Mammary epithelial cell (primary cell): ENCODE results near the gene ITPKB.

Source experiments
- CTCF ChIP-seq, 2 donors: IDR thresholded peaks in 1 of 2; conservative IDR thresholded peaks in 1 of 2; 2 replicates each; pipeline ENCODE4 v1.5.1; 2011 to 2012; ENCODE audit warnings: inconsistent platforms in 2 of 2, low read length in 2 of 2, mild to moderate bottlenecking in 2 of 2, control low read depth in 1 of 2, low read depth in 1 of 2; ENCODE audit not compliant: insufficient read depth in 1 of 2; ENCODE audit errors: extremely low read depth in 1 of 2
- EZH2 ChIP-seq: IDR thresholded peaks from 2 replicates; pipeline ENCODE4 v1.6.1; 2012; ENCODE audit warnings: low read length, inconsistent platforms, borderline replicate concordance

DNA sequence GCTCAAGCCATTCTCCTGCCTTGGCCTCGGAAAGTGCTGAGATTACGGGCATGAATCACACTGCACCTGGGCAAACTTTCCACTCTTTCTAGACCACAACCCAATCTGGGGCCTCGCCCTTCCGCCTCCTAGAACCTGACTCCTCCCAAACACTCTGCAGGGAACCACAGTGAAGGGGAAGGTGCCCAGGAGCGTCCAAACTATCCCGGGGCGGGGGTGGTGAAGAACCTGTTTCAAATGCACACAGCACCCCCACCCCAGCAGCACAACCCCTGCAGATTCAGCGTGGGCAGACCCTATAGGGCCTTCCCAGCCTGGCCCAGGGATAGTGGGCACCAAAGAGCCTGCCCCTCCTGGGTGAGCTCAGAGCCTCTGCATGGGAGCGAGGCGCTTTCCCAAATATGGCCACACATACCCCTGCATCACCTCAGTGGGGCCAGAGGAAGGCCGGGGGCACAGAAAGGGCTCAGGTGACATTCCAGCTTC, 103.6 kb downstream of the ITPKB start:
- TF ChIP-seq CTCF (conservative IDR thresholded peaks at IDR 0.05 in 1 of 2, IDR thresholded peaks at IDR 0.05 in 1 of 2; ENCODE audit: extremely low read depth in 1 of 2, insufficient read depth in 1 of 2, low read depth in 1 of 2, low read length in 2 of 2) (no peak), EZH2 (no peak)
